ENCODE results near the gene MRPL49.
"Not testable (repeated sequence)": the region's sequence is repeated elsewhere in the genome, so short reads cannot be mapped to it uniquely, and the experiment has no call there.

The MRPL49 gene

GRCh38 chr11:65118097-65118837 is 3.9 kb upstream of the MRPL49 start:
- no peak overlapping the region for H3K4me3 ChIP-seq (replicated peaks; ENCODE audit: low read depth, low read length)
- DNase-seq (ENCODE audit: extremely low read depth, low read depth) = no peak
- no peak for TF ChIP-seq CTCF (IDR thresholded peaks at IDR 0.05; ENCODE audit: low read depth, low read length, missing control alignments)

DNA sequence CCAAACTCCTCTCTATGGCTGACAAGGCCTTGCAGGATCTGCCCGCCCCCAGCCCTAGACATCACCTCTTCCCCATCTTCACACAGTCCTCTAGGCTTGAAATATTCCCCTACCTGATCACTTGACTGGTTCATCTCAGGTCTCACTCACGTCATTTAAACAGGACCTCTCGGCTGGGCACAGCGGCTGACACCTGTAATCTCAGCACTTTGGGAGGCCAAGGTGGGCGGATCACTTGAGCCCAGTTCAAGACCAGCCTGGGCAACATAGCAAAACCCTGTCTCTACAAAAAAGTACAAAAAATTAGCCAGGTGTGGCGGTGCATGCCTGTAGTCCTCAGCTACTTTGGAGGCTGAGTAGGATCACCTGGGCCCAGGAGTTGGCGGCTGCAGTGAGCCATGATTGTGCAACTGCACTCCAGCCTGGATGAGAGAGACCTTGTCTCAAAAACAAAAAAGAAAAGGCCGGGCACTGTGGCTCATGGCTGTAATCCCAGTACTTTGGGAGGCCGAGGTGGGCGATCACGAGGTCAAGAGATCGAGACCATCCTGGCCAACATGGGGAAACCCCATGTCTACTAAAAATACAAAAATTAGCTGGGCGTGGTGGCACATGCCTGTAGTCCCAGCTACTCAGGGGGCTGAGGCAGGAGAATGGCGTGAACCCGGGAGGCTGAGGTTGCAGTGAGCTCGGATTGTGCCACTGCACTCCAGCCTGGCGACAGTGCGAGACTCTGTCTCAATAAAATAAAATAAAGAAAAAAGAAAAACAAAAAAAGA is 3.0 kb upstream of the MRPL49 start:
- not testable (repeated sequence) for DNase-seq (ENCODE audit: extremely low read depth, low read depth); H3K4me3 ChIP-seq (replicated peaks; ENCODE audit: low read depth, low read length)

DNA sequence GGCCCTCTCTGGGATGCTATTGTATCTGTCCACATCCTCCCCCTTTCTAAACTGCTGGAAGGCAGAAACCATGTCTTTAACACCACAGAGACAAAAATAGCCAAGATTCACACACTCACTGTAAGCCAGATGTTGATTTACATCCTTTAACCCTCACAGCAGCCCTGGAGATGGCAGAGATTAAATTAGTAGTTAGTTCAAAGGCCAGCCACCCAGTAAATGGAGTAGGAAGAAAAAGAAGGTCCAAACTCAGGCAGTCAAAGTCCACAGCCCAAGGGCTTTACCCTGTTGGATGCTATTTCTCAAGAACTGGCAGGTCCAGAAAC is 2.5 kb upstream of the MRPL49 start:
- H3K4me3 ChIP-seq (replicated peaks; ENCODE audit: low read depth, low read length) = peak overlapping the region; percentile 95; the same call in 1 of the 2 replicates
- no peak for DNase-seq (ENCODE audit: extremely low read depth, low read depth)
- TF ChIP-seq CTCF (IDR thresholded peaks at IDR 0.05; ENCODE audit: low read depth, low read length, missing control alignments) = no peak

DNA sequence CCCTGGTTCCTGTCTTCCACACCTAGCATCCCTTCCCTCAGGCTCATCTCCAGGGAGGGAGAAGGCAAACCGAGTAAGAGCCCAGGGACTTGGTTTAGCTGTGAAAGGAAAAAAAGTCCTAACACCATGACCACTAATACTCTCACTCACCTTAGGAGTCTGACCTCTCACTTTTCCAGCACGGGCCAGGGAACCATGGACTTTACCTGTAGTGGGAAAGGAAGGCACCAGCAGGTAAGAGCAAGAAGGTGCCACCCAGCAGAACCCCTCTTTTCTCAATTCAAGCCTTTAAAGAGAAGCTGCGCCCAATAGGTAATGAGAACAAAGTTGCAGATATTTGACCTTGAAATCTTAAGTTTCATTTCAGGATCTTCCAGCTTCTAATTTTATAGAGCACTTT is 1.3 kb upstream of the MRPL49 start:
- TF ChIP-seq CTCF (IDR thresholded peaks at IDR 0.05; ENCODE audit: low read depth, low read length, missing control alignments) = no peak
- peak overlapping the region; percentile 95 for H3K4me3 ChIP-seq (replicated peaks; ENCODE audit: low read depth, low read length)
- no peak for DNase-seq (ENCODE audit: extremely low read depth, low read depth)

DNA sequence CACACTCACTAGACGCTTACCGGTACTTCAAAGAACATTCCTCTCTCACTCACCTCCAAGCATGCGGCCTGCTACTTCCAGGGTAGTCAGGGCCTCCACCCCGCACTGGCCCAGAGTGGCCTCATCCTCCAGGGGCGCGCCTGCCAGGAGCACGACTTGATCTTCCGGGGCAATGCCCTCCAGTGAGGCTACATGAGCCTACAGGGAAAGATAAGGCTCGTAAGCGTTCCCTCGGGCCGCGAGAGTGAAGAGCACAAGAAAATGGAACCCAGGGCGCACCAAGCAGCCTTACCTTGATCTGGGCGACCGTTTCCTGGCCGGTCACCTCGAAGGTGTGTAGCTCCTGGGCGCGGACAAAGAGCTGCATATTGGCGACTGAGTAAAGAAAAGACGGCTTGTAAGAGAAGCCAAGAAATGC is 665 bp upstream of the MRPL49 start:
- TF ChIP-seq CTCF (IDR thresholded peaks at IDR 0.05; ENCODE audit: low read depth, low read length, missing control alignments) = no peak
- no peak for DNase-seq (ENCODE audit: extremely low read depth, low read depth)
- H3K4me3 ChIP-seq (replicated peaks; ENCODE audit: low read depth, low read length) = peak overlapping the region; percentile 95

- no peak for TF ChIP-seq CTCF (IDR thresholded peaks at IDR 0.05; ENCODE audit: low read depth, low read length, missing control alignments)
- no peak for DNase-seq (ENCODE audit: extremely low read depth, low read depth)
Measured at GRCh38 chr11:65124480-65125196, 2.5 kb downstream of the MRPL49 start.

More at GRCh38 chr11:65124480-65125196, 2.5 kb downstream of the MRPL49 start:
- no peak overlapping the region for H3K4me3 ChIP-seq (replicated peaks; ENCODE audit: low read depth, low read length)
